ENCODE data around the gene CEP85L.
A peak's percentile ranks its signal among the peaks of the same experiment; 100 is the strongest.

The CEP85L gene

GRCh38 chr6:118574051-118574865, 77.1 kb downstream of the CEP85L start:
- DNase-seq, result peak; percentile 60

GRCh38 chr6:118571121-118571520, 80.3 kb downstream of the CEP85L start:
- DNase-seq, result no peak

- no peak for DNase-seq
Measured at GRCh38 chr6:118569498-118569897, 81.9 kb downstream of the CEP85L start.

DNA sequence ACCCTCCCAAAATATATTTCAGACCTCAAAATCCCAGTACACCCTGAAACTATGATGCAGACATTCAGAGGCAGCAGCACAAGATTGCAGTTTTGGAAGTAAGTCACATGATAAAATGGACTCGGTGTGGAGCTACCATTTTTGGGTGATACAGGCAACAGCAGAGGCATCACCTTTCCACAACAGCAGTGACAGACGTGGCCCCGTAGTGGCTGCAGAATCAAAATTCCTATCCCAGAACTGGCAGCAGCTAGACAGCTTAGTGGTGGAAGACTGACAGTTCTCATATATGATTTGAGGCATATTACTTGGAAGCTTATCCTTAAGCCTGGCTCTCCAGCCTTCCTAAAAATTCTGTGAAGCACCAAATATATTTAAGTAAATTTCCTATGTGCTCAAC, 83.4 kb downstream of the CEP85L start:
- peak; percentile 5 for DNase-seq

GRCh38 chr6:118565311-118565960, 86.0 kb downstream of the CEP85L start:
- DNase-seq, result peak; percentile 66

- DNase-seq, result no peak
Measured at GRCh38 chr6:118562959-118563358, 88.4 kb downstream of the CEP85L start.

DNA sequence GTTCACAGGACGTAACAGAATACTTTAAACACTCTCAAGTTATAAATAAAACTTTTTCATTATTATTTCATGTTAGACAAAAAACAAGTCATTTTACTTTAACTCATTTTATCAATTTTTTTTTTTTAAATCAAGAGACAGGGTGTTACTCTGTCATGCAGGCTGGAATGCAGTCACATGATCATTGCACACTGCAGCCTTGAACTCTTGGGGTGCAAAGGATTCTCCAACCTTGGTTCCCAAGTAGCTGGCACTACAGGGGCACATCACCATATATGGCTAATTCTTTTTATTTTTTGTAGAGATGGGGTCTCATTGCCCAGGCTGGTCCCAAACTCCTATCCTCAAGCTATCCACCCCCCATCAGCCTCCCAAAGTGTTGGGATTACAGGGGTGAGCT, 89.1 kb downstream of the CEP85L start:
- no peak for DNase-seq

DNA sequence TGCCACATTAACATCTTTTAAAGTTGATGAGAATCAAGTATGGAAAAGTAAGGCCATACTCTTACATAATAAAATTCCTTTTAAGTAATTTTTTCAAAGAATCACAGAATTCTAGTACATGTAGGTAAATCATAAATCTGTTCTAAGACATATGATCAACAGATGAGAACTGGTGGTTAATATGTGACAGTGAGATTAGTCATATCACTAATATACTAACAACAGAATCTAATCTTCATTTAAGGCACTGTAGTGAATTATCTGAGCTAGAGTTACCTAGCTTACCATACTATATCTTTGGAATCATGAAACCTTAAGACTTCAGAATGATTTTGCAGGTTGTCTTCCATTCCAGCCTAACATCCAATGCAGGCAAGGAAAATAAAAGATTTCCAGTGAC, 91.7 kb downstream of the CEP85L start:
- DNase-seq, result no peak

DNA sequence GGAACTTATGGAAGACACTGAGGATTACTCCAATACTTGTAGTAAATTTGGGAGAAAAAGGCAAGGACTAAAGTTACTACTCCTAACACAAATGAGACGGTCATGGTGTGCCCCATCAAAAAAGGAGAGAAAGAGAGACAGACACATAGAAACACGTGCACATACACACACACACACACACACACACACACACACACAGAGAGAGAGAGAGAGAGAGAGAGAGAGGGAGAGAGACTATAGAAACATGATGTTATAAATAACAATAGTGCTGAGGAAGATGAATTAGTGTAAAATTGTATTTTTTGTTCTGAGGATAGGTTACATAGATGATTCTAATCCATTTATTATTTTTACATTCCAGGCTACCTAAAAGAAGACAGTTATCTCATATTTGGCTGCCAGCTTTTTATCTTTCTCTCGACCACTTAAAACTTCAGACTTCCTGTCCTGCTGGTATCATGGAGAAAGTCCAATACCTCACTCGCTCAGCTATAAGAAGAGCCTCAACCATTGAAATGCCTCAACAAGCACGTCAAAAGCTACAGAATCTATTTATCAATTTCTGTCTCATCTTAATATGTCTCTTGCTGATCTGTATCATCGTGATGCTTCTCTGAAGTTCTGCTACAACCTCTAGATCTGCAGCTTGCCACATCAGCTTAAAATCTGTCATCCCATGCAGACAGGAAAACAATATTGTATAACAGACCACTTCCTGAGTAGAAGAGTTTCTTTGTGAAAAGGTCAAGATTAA, 92.8 kb downstream of the CEP85L start:
- no peak for DNase-seq

GRCh38 chr6:118554698-118555097, 96.7 kb downstream of the CEP85L start:
- no peak for DNase-seq

- no peak for DNase-seq
Measured at GRCh38 chr6:118553132-118553531, 98.3 kb downstream of the CEP85L start.

GRCh38 chr6:118551063-118552053, 100.0 kb downstream of the CEP85L start:
- peak; percentile 78 for DNase-seq

DNA sequence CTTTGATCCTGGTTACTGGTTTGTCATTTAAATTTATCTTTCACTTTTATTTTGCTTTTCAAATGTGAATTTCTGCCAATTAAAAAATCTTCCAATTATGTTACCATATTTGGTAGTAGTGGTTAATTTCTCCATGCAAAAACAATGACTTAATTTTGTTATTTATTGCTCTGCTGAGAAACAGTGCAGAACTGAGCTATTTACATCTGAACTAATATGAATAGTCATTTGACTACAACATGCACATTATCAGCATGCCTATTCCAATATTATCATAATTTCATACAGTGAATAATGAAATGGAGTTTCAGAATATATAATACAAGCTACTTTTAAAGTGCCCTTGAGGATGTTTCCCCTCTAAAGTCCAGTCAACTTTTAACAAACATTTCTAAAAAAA, 102.8 kb downstream of the CEP85L start:
- no peak for DNase-seq

GRCh38 chr6:118548136-118548535, 103.3 kb downstream of the CEP85L start, which contains the start of gene PLN:
Gene PLN, plus strand, starts transcription at chr6:118548296. Its CDS starts 10,626 bp downstream, at chr6:118558922.
- DNase-seq, result no peak

DNA sequence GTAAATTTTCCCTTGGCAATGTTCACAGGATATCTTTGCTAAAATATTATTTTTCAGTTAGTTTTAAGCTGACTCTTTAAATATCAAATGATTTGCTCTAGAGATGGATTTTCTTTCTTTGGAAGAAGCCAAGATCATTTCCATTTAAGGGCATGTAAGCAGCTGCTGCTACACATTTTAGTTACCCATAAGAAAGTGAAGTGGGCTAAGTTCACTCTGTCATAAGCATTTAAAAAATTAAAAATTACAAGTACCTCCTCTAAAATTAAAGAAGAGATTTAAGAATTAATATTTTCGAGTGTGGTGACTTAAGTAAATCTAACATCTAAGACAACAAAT, 104.5 kb downstream of the CEP85L start:
- DNase-seq, result no peak

DNA sequence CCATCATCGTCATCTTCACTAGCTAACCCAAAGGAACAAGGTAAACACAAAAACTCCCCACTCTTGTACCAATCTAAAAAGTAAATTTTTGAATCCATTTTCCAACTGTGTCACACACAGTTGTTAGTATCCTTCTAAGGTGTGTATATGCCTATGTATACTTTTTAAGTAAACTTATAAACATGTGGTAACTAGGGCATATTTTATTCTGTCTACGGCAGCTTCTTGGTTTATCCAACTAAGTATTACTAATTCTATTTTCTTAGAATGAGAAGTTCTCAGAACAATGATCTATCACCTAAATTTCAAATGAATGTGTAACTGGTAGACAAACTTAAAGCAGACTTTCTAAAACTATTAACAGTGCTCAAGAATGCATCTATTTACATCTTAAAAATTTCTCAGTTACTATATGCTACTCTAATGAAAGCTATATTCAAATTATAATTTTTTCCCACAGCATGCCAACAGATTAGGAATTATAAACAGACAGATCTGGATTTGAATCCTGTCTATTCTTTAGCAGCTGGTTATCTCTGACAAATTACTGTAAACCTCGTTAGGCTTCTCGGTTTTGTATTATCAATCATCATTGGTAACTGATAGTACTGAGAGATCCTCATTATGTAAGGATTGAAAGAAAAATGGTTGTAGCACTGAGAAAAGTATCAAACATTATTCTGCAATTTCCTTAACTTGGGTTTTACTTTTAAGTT, 105.1 kb downstream of the CEP85L start:
- no peak for DNase-seq

DNA sequence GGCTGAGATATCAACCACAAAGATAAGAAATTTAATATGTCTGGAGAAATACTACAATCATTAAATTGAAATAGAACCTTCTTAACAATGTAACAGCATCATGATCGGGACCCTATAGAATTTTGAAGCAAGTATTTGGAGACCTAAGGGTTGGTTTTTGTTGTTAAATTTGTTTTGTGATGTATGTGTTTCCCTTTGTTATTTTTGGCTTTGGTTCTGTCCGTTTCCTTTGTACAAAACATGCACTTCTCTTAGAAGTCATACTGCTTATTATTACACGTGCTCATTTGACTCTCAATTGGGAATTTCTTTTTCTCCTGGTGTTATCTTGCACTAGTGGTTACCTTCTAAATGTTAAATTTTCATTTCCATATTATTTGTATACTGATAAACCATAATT, 107.3 kb downstream of the CEP85L start:
- no peak for DNase-seq

DNA sequence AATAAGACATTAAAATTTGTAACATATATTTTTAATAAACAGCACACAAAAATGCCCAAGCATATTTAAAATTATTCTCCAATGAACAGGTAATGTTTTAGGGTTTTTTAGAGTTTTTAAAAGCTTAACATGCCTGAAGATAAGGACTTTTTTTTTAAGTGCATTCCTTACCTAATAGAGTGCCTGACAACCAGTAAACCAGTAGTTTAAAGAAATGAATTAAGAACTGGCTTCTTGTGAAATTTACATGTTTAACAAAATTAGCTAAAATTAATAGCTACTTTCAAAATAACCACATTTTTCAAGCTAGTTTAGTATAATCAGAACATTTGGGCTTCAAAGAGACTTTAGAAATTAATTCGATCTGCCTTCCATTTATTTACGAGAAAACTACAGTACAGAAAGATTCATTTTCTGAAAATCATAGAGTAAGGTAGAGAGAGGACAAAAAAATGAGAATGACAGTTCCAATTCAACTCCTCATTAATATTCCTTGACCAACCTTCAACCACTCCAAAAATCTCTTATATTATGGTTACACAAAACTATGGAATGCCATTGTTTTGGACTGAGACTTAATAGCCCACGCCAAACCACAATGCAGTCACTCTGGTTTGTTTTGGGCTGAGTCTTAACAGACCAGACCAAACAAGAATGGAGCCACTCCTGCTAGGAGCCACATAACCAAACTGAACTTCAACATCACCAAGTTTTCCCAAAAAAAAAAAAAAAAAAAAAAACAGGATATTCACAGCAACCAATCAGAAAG, 109.0 kb downstream of the CEP85L start:
- DNase-seq, result no peak

DNA sequence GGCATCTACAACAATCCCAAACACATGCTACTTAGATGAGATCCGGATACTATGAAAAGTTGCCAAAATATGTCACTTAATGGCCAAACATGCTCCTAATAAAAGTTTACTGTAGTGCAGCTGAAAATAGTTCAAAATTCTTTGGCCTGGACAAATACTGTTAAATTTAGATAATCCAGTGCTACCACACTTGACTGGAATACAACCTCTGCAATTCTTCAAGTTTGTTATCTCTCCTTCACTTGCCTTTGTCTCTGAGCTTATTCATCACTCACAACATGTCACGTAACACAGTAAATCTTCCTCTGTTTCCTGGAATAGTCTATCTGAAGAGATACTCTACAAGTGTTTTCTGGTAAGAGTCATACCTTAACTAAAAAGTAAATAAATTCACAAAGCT, 113.8 kb downstream of the CEP85L start:
- no peak for DNase-seq

DNA sequence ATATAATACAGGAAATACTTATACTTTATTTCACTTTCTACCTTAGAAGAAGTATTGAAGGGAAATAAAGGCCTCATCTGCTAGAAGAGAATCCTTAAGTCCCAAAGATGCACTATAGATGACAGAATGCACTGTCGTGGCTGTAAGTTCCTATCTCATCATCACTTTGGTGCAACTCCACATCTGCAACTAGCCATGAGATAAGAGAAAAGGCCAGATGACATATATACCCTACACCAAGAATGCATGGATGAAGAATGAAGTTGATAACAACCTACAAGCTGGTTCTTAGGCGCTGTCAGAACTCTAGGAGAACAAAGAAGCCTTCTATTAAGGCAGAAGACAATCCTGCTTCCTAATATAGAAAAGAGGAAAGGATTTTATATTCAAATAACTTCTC, 114.9 kb downstream of the CEP85L start:
- no peak for DNase-seq

All from NCI-H2171 treated with DMSO at 0.1 percent for 48 hours (cell line).